Trophoblast cell (in vitro differentiated cells and primary cell): ENCODE data around the gene BET1.

Experiments
- DNase-seq, 2 donors: peaks; one replicate each; pipeline ENCODE4 v3.0.0-alpha.2; 2016
- H2AFZ ChIP-seq: 2 replicates; pipeline ENCODE4 v1.6.1; 2013; ENCODE audit warnings: low read length, moderate library complexity, mild to moderate bottlenecking; ENCODE audit not compliant: insufficient read depth, poor library complexity
- H2AK5ac ChIP-seq: 2 replicates; pipeline ENCODE4 v1.6.1; 2013; ENCODE audit warnings: mild to moderate bottlenecking, low read length
- H2BK120ac ChIP-seq: 2 replicates; pipeline ENCODE4 v1.6.1; 2013; ENCODE audit warnings: low read length, mild to moderate bottlenecking, moderate library complexity; ENCODE audit not compliant: insufficient read depth, poor library complexity
- H2BK12ac ChIP-seq: 2 replicates; pipeline ENCODE4 v1.6.1; 2013; ENCODE audit warnings: mild to moderate bottlenecking, low read length, moderate library complexity
- H2BK5ac ChIP-seq: 2 replicates; pipeline ENCODE4 v1.6.1; 2013; ENCODE audit warnings: low read length, low read depth, moderate library complexity, mild to moderate bottlenecking; ENCODE audit not compliant: poor library complexity
- H3K14ac ChIP-seq: 2 replicates; pipeline ENCODE4 v1.6.1; 2013; ENCODE audit warnings: mild to moderate bottlenecking, low read length
- H3K18ac ChIP-seq: 2 replicates; pipeline ENCODE4 v1.6.1; 2013; ENCODE audit warnings: mild to moderate bottlenecking, low read length
- H3K23ac ChIP-seq: 2 replicates; pipeline ENCODE4 v1.6.1; 2013; ENCODE audit warnings: low read length
- H3K27ac ChIP-seq: 2 replicates; pipeline ENCODE4 v1.5.1; 2013; ENCODE audit warnings: low read depth, mild to moderate bottlenecking, inconsistent platforms, low read length, moderate library complexity
- H3K27me3 ChIP-seq: 2 replicates; pipeline ENCODE4 v1.6.1; 2013; ENCODE audit warnings: inconsistent platforms, mild to moderate bottlenecking, low read length, moderate library complexity; ENCODE audit not compliant: insufficient read depth
- H3K36me3 ChIP-seq, 2 experiments: 1 replicate in 1 of 2; 2 replicates in 1 of 2; pipeline ENCODE4 v1.6.1; 2013; ENCODE audit warnings: low read length in 2 of 2, mild to moderate bottlenecking in 2 of 2, moderate library complexity in 1 of 2; ENCODE audit not compliant: insufficient read depth in 2 of 2, control insufficient read depth in 1 of 2
- H3K4ac ChIP-seq: 2 replicates; pipeline ENCODE4 v1.6.1; 2013; ENCODE audit warnings: low read depth, mild to moderate bottlenecking, low read length, moderate library complexity
- H3K4me1 ChIP-seq, 2 experiments: 1 replicate in 1 of 2; 2 replicates in 1 of 2; pipeline ENCODE4 v1.6.1; 2013; ENCODE audit warnings: low read length in 2 of 2, mild to moderate bottlenecking in 2 of 2, moderate library complexity in 1 of 2; ENCODE audit not compliant: insufficient read depth in 2 of 2, control insufficient read depth in 1 of 2
- H3K4me2 ChIP-seq: 2 replicates; pipeline ENCODE4 v1.6.1; 2013; ENCODE audit warnings: inconsistent platforms, mild to moderate bottlenecking, low read length, moderate library complexity
- H3K4me3 ChIP-seq: 2 replicates; pipeline ENCODE4 v1.5.1; 2013; ENCODE audit warnings: mild to moderate bottlenecking, low read depth, low read length, inconsistent platforms
- H3K79me1 ChIP-seq: one replicate; pipeline ENCODE4 v1.6.1; 2013; ENCODE audit warnings: low read length
- H3K79me2 ChIP-seq: 2 replicates; pipeline ENCODE4 v1.6.1; 2013; ENCODE audit warnings: low read length, mild to moderate bottlenecking; ENCODE audit not compliant: control insufficient read depth, insufficient read depth, poor library complexity
- H3K9ac ChIP-seq: 2 replicates; pipeline ENCODE4 v1.6.1; 2013; ENCODE audit warnings: mild to moderate bottlenecking, low read length
- H3K9me3 ChIP-seq: 2 replicates; pipeline ENCODE4 v1.6.1; 2013; ENCODE audit warnings: low read depth, mild to moderate bottlenecking, control low read depth, inconsistent platforms, low read length; ENCODE audit not compliant: insufficient read depth
- H4K12ac ChIP-seq: 2 replicates; pipeline ENCODE4 v1.6.1; 2013; ENCODE audit warnings: low read depth, mild to moderate bottlenecking, low read length, moderate library complexity
- H4K8ac ChIP-seq: 2 replicates; pipeline ENCODE4 v1.6.1; 2013; ENCODE audit warnings: low read depth, mild to moderate bottlenecking, low read length, moderate library complexity
- H4K91ac ChIP-seq: one replicate; pipeline ENCODE4 v1.6.1; 2013; ENCODE audit warnings: low read depth, mild to moderate bottlenecking, low read length, moderate library complexity
- WGBS: extraction: QIAGEN DNeasy Blood & Tissue Kit; methylation state at CpG from one replicate; pipeline ENCODE4 v1.1.7; 2013; ENCODE audit warnings: missing lambda C conversion rate; ENCODE audit not compliant: insufficient read length, insufficient coverage; ENCODE audit errors: extremely low coverage; 5-methylcytosine and 5-hydroxymethylcytosine counted together

The BET1 gene

GRCh38 chr7:94015538-94015937 is 11.4 kb upstream of the BET1 start:
- H3K79me1 ChIP-seq = no peaks in the 10 kb centered on the region
- H3K9me3 ChIP-seq = no peaks in the 10 kb centered on the region
- H3K36me3 ChIP-seq = no peaks in the 10 kb centered on the region
- H2BK120ac ChIP-seq = no peak overlapping the region
- H3K4ac ChIP-seq = no peak overlapping the region
- no peaks in the 10 kb centered on the region for H3K79me2 ChIP-seq
- no peak overlapping the region for H4K8ac ChIP-seq
- no peak overlapping the region for H3K23ac ChIP-seq
- no peaks in the 10 kb centered on the region for H3K27me3 ChIP-seq
- H3K14ac ChIP-seq = no peak overlapping the region
- H4K12ac ChIP-seq = no peak overlapping the region
- no peak overlapping the region for H3K9ac ChIP-seq
- H3K4me2 ChIP-seq = no peak overlapping the region
- H2AK5ac ChIP-seq = no peak overlapping the region
- no peak overlapping the region for H2BK12ac ChIP-seq
- H3K4me3 ChIP-seq = no peak overlapping the region
- H2AFZ ChIP-seq = no peak overlapping the region
- no peak overlapping the region for H2BK5ac ChIP-seq
- DNase-seq = no peak
- H3K18ac ChIP-seq = no peak overlapping the region
- no peaks in the 10 kb centered on the region for H3K4me1 ChIP-seq
- H4K91ac ChIP-seq = no peak overlapping the region
- H3K27ac ChIP-seq = no peak overlapping the region

- H3K4me1 ChIP-seq = no peaks in the 10 kb centered on the region
- H3K79me2 ChIP-seq = no peaks in the 10 kb centered on the region
- no peak overlapping the region for H3K27ac ChIP-seq
- no peak overlapping the region for H3K9ac ChIP-seq
- H3K23ac ChIP-seq = no peak overlapping the region
- no peaks in the 10 kb centered on the region for H3K27me3 ChIP-seq
- no peak overlapping the region for H3K4me3 ChIP-seq
- no peak overlapping the region for H2BK120ac ChIP-seq
- H3K9me3 ChIP-seq = no peaks in the 10 kb centered on the region
- no peak overlapping the region for H2BK5ac ChIP-seq
- H4K91ac ChIP-seq = no peak overlapping the region
- WGBS = no CpG with 5 or more reads among the region's 1 CpG
- peak in 1 of 2 donors; percentile 5 for DNase-seq
- H2AK5ac ChIP-seq = no peak overlapping the region
- H3K4me2 ChIP-seq = no peak overlapping the region
- H2BK12ac ChIP-seq = no peak overlapping the region
- H3K18ac ChIP-seq = no peak overlapping the region
- H3K36me3 ChIP-seq = no peaks in the 10 kb centered on the region
- no peak overlapping the region for H4K12ac ChIP-seq
- no peak overlapping the region for H3K14ac ChIP-seq
- H3K79me1 ChIP-seq = no peaks in the 10 kb centered on the region
- H4K8ac ChIP-seq = no peak overlapping the region
- no peak overlapping the region for H2AFZ ChIP-seq
- no peak overlapping the region for H3K4ac ChIP-seq
Observed at GRCh38 chr7:94012746-94013145, 8.6 kb upstream of the BET1 start.

- H3K9ac ChIP-seq = no peak overlapping the region
- no peak overlapping the region for H3K23ac ChIP-seq
- H4K8ac ChIP-seq = no peak overlapping the region
- no peak overlapping the region for H3K18ac ChIP-seq
- H3K79me1 ChIP-seq = no peaks in the 10 kb centered on the region
- H2BK120ac ChIP-seq = no peak overlapping the region
- no peaks in the 10 kb centered on the region for H3K4me1 ChIP-seq
- H4K12ac ChIP-seq = no peak overlapping the region
- no peaks in the 10 kb centered on the region for H3K27me3 ChIP-seq
- H3K27ac ChIP-seq = no peak overlapping the region
- no peak overlapping the region for H2BK12ac ChIP-seq
- no peak overlapping the region for H3K4ac ChIP-seq
- H4K91ac ChIP-seq = no peak overlapping the region
- H3K36me3 ChIP-seq = no peaks in the 10 kb centered on the region
- no peak overlapping the region for H2AFZ ChIP-seq
- no CpG with 5 or more reads among the region's 35 CpGs for WGBS
- H3K4me2 ChIP-seq = no peak overlapping the region
- no peak overlapping the region for H3K4me3 ChIP-seq
- no peak overlapping the region for H2AK5ac ChIP-seq
- H3K14ac ChIP-seq = no peak overlapping the region
- H3K9me3 ChIP-seq = no peaks in the 10 kb centered on the region
- H2BK5ac ChIP-seq = no peak overlapping the region
- H3K79me2 ChIP-seq = no peaks in the 10 kb centered on the region
- no peak for DNase-seq
Observed at GRCh38 chr7:94011714-94012353, 7.7 kb upstream of the BET1 start.

GRCh38 chr7:94008537-94008936 is 4.4 kb upstream of the BET1 start:
- H3K4me3 ChIP-seq = no peak overlapping the region
- no peak overlapping the region for H3K9ac ChIP-seq
- no peak overlapping the region for H3K18ac ChIP-seq
- H2BK12ac ChIP-seq = no peak overlapping the region
- peaks cover 2% of the 10 kb centered on the region for H3K79me2 ChIP-seq
- no peak overlapping the region for H2AK5ac ChIP-seq
- no peak overlapping the region for H2BK5ac ChIP-seq
- H3K4me2 ChIP-seq = no peak overlapping the region
- no peak overlapping the region for H3K4ac ChIP-seq
- no peaks in the 10 kb centered on the region for H3K4me1 ChIP-seq
- H4K12ac ChIP-seq = no peak overlapping the region
- no peak overlapping the region for H4K91ac ChIP-seq
- no peak overlapping the region for H4K8ac ChIP-seq
- H3K14ac ChIP-seq = no peak overlapping the region
- no peaks in the 10 kb centered on the region for H3K27me3 ChIP-seq
- H2BK120ac ChIP-seq = no peak overlapping the region
- H3K79me1 ChIP-seq = peaks cover 6% of the 10 kb centered on the region
- H3K9me3 ChIP-seq = no peaks in the 10 kb centered on the region
- no peaks in the 10 kb centered on the region for H3K36me3 ChIP-seq
- WGBS = no CpG with 5 or more reads among the region's 2 CpGs
- no peak overlapping the region for H3K23ac ChIP-seq
- no peak overlapping the region for H2AFZ ChIP-seq
- H3K27ac ChIP-seq = no peak overlapping the region
- DNase-seq = no peak
